ENCODE measurements around the gene ZNF160. TPM values are rescaled to one million over a fixed set of nuclear protein-coding genes. Genes with fewer than 3 reads are reported as not detected.

The ZNF160 gene
- total and polyA plus RNA-seq, 9 of the 15 experiments (the other 6 are each of a cell fraction or from before 2014, with no cell fraction given), result 3.6 to 22.1 (median 11.8) TPM

DNA sequence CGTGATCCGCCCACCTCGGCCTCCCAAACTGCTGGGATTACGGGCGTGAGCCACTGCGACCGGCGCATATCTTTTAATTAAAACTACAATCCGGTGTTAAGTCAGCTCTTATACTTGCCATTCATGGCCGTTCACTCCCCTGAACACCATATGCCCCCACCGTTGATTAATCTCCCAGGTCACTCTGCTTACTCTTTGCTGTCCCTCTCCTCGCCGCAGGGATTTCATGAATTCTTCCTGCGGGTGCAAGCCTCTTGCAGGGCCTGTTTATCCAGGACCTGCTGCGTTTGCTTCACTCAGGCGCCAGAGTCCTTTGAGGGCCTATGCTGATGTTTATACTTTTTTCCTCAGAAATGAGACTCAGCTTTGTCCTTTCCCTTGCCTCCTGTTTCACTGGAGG is 57.7 kb downstream of the ZNF160 start (continued):
- TF ChIP-seq, protein P1, sequence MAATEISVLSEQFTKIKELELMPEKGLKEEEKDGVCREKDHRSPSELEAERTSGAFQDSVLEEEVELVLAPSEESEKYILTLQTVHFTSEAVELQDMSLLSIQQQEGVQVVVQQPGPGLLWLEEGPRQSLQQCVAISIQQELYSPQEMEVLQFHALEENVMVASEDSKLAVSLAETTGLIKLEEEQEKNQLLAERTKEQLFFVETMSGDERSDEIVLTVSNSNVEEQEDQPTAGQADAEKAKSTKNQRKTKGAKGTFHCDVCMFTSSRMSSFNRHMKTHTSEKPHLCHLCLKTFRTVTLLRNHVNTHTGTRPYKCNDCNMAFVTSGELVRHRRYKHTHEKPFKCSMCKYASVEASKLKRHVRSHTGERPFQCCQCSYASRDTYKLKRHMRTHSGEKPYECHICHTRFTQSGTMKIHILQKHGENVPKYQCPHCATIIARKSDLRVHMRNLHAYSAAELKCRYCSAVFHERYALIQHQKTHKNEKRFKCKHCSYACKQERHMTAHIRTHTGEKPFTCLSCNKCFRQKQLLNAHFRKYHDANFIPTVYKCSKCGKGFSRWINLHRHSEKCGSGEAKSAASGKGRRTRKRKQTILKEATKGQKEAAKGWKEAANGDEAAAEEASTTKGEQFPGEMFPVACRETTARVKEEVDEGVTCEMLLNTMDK (IDR thresholded peaks at IDR 0.05; ENCODE audit: borderline replicate concordance, insufficient read depth, low read depth, low read length, poor library complexity, severe bottlenecking), result no peak
- TF ChIP-seq, protein P2, sequence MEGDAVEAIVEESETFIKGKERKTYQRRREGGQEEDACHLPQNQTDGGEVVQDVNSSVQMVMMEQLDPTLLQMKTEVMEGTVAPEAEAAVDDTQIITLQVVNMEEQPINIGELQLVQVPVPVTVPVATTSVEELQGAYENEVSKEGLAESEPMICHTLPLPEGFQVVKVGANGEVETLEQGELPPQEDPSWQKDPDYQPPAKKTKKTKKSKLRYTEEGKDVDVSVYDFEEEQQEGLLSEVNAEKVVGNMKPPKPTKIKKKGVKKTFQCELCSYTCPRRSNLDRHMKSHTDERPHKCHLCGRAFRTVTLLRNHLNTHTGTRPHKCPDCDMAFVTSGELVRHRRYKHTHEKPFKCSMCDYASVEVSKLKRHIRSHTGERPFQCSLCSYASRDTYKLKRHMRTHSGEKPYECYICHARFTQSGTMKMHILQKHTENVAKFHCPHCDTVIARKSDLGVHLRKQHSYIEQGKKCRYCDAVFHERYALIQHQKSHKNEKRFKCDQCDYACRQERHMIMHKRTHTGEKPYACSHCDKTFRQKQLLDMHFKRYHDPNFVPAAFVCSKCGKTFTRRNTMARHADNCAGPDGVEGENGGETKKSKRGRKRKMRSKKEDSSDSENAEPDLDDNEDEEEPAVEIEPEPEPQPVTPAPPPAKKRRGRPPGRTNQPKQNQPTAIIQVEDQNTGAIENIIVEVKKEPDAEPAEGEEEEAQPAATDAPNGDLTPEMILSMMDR (IDR thresholded peaks at IDR 0.05 in 2 of 3, conservative IDR thresholded peaks at IDR 0.05 in 1 of 3; ENCODE audit: insufficient read depth in 2 of 3, low read depth in 1 of 3, low read length in 3 of 3), result no peak
- TF ChIP-seq, protein P3, sequence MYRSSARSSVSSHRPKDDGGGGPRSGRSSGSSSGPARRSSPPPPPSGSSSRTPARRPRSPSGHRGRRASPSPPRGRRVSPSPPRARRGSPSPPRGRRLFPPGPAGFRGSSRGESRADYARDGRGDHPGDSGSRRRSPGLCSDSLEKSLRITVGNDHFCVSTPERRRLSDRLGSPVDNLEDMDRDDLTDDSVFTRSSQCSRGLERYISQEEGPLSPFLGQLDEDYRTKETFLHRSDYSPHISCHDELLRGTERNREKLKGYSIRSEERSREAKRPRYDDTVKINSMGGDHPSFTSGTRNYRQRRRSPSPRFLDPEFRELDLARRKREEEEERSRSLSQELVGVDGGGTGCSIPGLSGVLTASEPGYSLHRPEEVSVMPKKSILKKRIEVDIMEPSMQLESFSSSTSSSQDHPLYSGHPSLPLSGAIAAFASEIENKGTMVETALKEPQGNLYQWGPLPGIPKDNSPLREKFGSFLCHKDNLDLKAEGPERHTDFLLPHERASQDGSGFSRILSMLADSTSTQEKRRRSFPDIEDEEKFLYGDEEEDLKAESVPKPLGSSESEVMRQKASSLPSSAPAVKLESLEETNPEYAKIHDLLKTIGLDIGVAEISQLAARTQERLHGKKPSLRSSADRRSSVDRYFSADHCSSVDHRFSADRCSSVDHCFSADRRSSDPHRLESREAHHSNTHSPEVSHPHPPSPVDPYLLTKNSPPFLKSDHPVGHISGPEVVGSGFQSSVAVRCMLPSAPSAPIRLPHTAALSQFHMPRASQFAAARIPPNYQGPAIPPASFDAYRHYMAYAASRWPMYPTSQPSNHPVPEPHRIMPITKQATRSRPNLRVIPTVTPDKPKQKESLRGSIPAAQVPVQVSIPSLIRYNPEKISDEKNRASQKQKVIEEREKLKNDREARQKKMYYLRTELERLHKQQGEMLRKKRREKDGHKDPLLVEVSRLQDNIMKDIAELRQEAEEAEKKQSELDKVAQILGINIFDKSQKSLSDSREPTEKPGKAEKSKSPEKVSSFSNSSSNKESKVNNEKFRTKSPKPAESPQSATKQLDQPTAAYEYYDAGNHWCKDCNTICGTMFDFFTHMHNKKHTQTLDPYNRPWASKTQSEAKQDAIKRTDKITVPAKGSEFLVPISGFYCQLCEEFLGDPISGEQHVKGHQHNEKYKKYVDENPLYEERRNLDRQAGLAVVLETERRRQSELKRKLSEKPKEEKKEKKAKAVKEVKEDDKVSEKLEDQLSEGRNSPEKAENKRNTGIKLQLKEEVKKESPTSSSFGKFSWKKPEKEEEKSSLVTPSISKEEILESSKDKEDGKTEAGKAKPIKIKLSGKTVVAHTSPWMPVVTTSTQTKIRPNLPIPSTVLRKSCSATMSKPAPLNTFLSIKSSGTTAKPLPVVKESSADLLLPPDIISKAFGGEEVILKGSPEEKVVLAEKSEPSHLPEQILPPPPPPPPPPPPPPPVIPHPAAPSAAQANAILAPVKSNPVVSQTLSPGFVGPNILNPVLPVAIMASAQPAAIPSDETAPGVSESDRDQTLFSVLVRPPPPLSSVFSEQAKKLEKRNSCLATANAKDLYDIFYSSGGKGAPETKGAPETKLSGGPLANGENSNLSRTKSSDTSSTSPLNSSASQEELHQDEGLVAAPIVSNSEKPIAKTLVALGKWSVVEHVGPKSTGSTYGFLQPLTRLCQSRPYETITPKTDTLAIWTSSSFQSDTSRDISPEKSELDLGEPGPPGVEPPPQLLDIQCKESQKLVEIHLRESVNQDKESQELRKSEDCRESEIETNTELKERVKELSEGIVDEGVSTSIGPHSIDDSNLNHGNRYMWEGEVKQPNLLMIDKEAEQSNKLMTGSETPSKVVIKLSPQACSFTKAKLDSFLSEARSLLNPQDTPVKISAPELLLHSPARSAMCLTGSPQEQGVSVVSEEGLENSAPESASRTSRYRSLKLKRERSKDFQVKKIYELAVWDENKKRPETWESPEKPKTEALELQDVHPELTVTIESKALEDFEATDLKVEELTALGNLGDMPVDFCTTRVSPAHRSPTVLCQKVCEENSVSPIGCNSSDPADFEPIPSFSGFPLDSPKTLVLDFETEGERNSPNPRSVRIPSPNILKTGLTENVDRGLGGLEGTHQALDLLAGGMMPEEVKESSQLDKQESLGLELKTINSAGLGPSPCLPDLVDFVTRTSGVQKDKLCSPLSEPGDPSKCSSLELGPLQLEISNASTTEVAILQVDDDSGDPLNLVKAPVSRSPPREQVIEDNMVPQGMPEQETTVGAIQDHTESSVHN (IDR thresholded peaks at IDR 0.05; ENCODE audit: borderline replicate concordance in 1 of 2, low read depth in 1 of 2), result no peak
- TF ChIP-seq, protein P4, sequence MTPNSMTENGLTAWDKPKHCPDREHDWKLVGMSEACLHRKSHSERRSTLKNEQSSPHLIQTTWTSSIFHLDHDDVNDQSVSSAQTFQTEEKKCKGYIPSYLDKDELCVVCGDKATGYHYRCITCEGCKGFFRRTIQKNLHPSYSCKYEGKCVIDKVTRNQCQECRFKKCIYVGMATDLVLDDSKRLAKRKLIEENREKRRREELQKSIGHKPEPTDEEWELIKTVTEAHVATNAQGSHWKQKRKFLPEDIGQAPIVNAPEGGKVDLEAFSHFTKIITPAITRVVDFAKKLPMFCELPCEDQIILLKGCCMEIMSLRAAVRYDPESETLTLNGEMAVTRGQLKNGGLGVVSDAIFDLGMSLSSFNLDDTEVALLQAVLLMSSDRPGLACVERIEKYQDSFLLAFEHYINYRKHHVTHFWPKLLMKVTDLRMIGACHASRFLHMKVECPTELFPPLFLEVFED (CRISPR knock-in tag; conservative IDR thresholded peaks at IDR 0.05), result no peak
- TF ChIP-seq ZNF197 (CRISPR knock-in tag; IDR thresholded peaks at IDR 0.05; ENCODE audit: low read depth) (no peak), SMARCC2 (IDR thresholded peaks at IDR 0.05; ENCODE audit: low read depth) (no peak), ZNF384 (IDR thresholded peaks at IDR 0.05; ENCODE audit: low read depth, low read length) (no peak)
- TF ChIP-seq, protein P5, sequence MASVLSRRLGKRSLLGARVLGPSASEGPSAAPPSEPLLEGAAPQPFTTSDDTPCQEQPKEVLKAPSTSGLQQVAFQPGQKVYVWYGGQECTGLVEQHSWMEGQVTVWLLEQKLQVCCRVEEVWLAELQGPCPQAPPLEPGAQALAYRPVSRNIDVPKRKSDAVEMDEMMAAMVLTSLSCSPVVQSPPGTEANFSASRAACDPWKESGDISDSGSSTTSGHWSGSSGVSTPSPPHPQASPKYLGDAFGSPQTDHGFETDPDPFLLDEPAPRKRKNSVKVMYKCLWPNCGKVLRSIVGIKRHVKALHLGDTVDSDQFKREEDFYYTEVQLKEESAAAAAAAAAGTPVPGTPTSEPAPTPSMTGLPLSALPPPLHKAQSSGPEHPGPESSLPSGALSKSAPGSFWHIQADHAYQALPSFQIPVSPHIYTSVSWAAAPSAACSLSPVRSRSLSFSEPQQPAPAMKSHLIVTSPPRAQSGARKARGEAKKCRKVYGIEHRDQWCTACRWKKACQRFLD (CRISPR knock-in tag; IDR thresholded peaks at IDR 0.05), result no peak
- TF ChIP-seq, protein P6, sequence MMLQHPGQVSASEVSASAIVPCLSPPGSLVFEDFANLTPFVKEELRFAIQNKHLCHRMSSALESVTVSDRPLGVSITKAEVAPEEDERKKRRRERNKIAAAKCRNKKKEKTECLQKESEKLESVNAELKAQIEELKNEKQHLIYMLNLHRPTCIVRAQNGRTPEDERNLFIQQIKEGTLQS (IDR thresholded peaks at IDR 0.05), result no peak
- TF ChIP-seq, protein P6 (CRISPR knock-in tag; conservative IDR thresholded peaks at IDR 0.05), result no peak

Data from K562 (cell line).